Activated naive CD8-positive, alpha-beta T cell treated with anti-CD3 and anti-CD28 coated beads, Interleukin-2, amount 50 U/mL, for 24 hours (primary cell): ENCODE results near the gene SLC16A3.
"Not testable (repeated sequence)": the region's sequence is repeated elsewhere in the genome, so short reads cannot be mapped to it uniquely, and the experiment has no call there.

Source experiments
- ATAC-seq: fragments of 150-1000 bp; cut with Tn5 transposase; one replicate; pipeline ENCODE4 v1.10.0; 2021
- DNase-seq: peaks from one replicate; pipeline ENCODE4 v3.0.0; 2021
- H3K27ac Mint-ChIP-seq: one replicate; pipeline ENCODE4 v1.8.0; 2021; ENCODE audit warnings: mild to moderate bottlenecking, mixed read lengths
- H3K27me3 Mint-ChIP-seq: one replicate; pipeline ENCODE4 v1.8.0; 2021; ENCODE audit warnings: mixed read lengths
- H3K36me3 Mint-ChIP-seq: one replicate; pipeline ENCODE4 v1.8.0; 2021; ENCODE audit warnings: low read depth, mixed read lengths
- H3K4me1 Mint-ChIP-seq: one replicate; pipeline ENCODE4 v1.8.0; 2021; ENCODE audit warnings: mixed read lengths
- H3K4me3 Mint-ChIP-seq: one replicate; pipeline ENCODE4 v1.8.0; 2021; ENCODE audit warnings: mild to moderate bottlenecking, moderate library complexity, mixed read lengths
- H3K9me3 Mint-ChIP-seq: one replicate; pipeline ENCODE4 v1.8.0; 2021; ENCODE audit warnings: mixed read lengths

SLC16A3 gene

GRCh38 chr17:82252511-82253178 is 23.8 kb downstream of the SLC16A3 start:
- Mint-ChIP-seq H3K4me1 (peaks cover 12% of the 10 kb centered on the region), H3K9me3 (no peaks in the 10 kb centered on the region), H3K36me3 (peaks cover 59% of the 10 kb centered on the region), H3K27me3 (no peaks in the 10 kb centered on the region), H3K27ac (no peak overlapping the region), H3K4me3 (no peak overlapping the region)
- ATAC-seq (no peak), DNase-seq (no peak)

- no peak for ATAC-seq
- no peaks in the 10 kb centered on the region for H3K9me3 Mint-ChIP-seq
- peaks cover 57% of the 10 kb centered on the region for H3K36me3 Mint-ChIP-seq
- H3K4me1 Mint-ChIP-seq: peaks cover 11% of the 10 kb centered on the region
- H3K4me3 Mint-ChIP-seq: no peak overlapping the region
- H3K27ac Mint-ChIP-seq: no peak overlapping the region
- no peak for DNase-seq
- no peaks in the 10 kb centered on the region for H3K27me3 Mint-ChIP-seq
Observed at GRCh38 chr17:82253179-82253544, 24.3 kb downstream of the SLC16A3 start.

GRCh38 chr17:82254096-82254495 is 25.3 kb downstream of the SLC16A3 start:
- H3K4me3 Mint-ChIP-seq, H3K27me3 Mint-ChIP-seq, H3K9me3 Mint-ChIP-seq, DNase-seq, ATAC-seq, H3K27ac Mint-ChIP-seq: not testable (repeated sequence)
- peaks cover 15% of the 10 kb centered on the region for H3K4me1 Mint-ChIP-seq
- peaks cover 61% of the 10 kb centered on the region for H3K36me3 Mint-ChIP-seq

- H3K36me3 Mint-ChIP-seq: peaks cover 66% of the 10 kb centered on the region
- peaks cover 17% of the 10 kb centered on the region for H3K4me1 Mint-ChIP-seq
- ATAC-seq, H3K27ac Mint-ChIP-seq, DNase-seq, H3K9me3 Mint-ChIP-seq, H3K4me3 Mint-ChIP-seq, H3K27me3 Mint-ChIP-seq: not testable (repeated sequence)
Observed at GRCh38 chr17:82254746-82255145, 25.9 kb downstream of the SLC16A3 start.

DNA sequence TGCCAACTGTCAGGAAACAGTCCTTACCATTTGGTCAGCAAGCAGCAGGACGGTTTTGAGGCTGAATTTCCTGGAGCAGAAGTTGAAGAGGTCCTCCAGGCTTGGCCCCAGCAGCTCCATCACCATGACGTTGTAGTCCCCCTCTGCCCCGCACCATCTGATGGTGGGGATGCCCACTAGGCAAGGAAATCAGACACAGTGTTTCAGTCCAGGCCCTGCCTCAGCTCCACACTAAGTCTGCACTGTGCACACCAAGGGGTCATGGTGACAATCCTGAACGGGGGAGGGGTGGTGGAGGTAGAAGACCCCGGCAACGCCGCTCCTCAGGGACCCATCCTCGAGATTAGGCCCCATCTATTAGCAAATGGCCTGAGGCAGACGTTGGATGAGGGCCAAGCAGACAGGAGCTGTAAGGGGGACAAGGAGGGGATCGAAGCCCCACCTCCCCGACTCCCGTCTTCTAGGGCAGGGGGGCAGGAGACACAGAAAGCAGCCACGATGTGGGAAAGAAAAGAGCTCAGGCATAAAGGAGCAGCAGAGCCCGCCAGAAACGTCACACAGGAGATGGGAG is 26.6 kb downstream of the SLC16A3 start:
- H3K4me1 Mint-ChIP-seq: peaks cover 19% of the 10 kb centered on the region
- H3K36me3 Mint-ChIP-seq: peaks cover 73% of the 10 kb centered on the region
- no peak for ATAC-seq
- H3K9me3 Mint-ChIP-seq: no peaks in the 10 kb centered on the region
- DNase-seq: no peak
- H3K27me3 Mint-ChIP-seq: no peaks in the 10 kb centered on the region
- H3K27ac Mint-ChIP-seq: no peak overlapping the region
- H3K4me3 Mint-ChIP-seq: no peak overlapping the region

DNA sequence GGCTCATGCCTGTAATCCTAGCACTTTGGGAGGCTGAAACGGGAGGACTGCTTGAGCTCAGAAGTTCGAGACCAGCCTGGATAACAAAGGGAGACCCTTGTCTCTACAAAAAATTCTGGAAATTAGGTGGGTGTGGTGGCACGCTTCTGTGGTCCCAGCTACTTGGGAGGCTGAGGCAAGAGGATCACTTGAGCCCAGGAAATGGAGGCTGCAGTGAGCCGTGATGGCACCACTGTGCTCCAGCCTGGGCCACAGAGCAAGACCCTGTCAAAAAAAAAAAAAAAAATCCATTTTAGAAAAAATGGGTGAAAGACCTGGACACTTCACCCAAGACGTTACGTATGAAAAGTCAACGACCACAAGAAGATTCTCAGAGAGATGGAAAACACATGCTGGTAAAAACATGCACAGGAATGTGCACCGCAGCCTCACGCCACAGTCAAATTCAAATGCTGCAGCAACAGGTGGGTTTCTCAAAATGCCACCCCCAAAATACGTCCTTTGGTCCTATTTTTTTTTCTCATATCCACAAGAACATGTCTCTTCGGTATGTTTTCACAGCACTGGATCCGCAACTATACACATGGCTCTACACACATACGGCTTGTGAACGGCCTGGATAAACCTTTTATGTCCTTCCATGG is 27.5 kb downstream of the SLC16A3 start:
- no peaks in the 10 kb centered on the region for H3K9me3 Mint-ChIP-seq
- ATAC-seq: no peak
- peaks cover 75% of the 10 kb centered on the region for H3K36me3 Mint-ChIP-seq
- H3K4me1 Mint-ChIP-seq: peaks cover 19% of the 10 kb centered on the region
- H3K27ac Mint-ChIP-seq: no peak overlapping the region
- no peak for DNase-seq
- no peak overlapping the region for H3K4me3 Mint-ChIP-seq
- no peaks in the 10 kb centered on the region for H3K27me3 Mint-ChIP-seq

- H3K27ac Mint-ChIP-seq: peak overlapping the region; percentile 61
- H3K9me3 Mint-ChIP-seq: no peaks in the 10 kb centered on the region
- H3K4me1 Mint-ChIP-seq: peaks cover 19% of the 10 kb centered on the region
- H3K4me3 Mint-ChIP-seq: no peak overlapping the region
- ATAC-seq: peak; percentile 98
- H3K36me3 Mint-ChIP-seq: peaks cover 78% of the 10 kb centered on the region
- DNase-seq: peak; percentile 73
- no peaks in the 10 kb centered on the region for H3K27me3 Mint-ChIP-seq
Observed at GRCh38 chr17:82257473-82257872, 28.6 kb downstream of the SLC16A3 start.

- Mint-ChIP-seq H3K27ac (no peak overlapping the region), H3K4me3 (no peak overlapping the region), H3K9me3 (no peaks in the 10 kb centered on the region), H3K36me3 (peaks cover 72% of the 10 kb centered on the region), H3K4me1 (peaks cover 21% of the 10 kb centered on the region), H3K27me3 (no peaks in the 10 kb centered on the region)
- DNase-seq (no peak), ATAC-seq (no peak)
Observed at GRCh38 chr17:82258555-82258954, 29.7 kb downstream of the SLC16A3 start.

GRCh38 chr17:82259972-82260961 is 31.4 kb downstream of the SLC16A3 start:
- Mint-ChIP-seq H3K4me1 (peaks cover 21% of the 10 kb centered on the region), H3K36me3 (peaks cover 81% of the 10 kb centered on the region), H3K27ac (peak overlapping the region; percentile 32)
- not testable (repeated sequence) for H3K9me3 Mint-ChIP-seq, H3K27me3 Mint-ChIP-seq, ATAC-seq, H3K4me3 Mint-ChIP-seq, DNase-seq

DNA sequence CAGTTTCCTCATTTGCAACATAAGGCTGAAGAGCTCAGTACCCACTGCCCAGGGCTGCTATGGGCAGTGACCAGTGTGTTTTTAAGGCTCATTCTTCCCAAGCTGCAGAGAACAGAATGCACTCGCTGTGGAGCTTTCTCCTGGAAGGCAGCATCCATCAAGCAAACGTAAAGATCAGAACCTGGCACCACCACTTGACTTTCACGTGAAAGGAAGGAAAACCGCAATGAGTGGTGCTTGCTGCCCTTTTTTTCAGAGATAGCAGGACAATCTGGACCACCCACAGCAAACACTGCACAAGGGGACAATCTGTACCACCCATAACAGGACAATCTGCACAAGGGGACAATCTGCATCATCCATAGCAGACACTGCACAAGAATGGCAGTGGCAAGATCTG is 33.5 kb downstream of the SLC16A3 start:
- DNase-seq (no peak), ATAC-seq (no peak)
- Mint-ChIP-seq H3K9me3 (no peaks in the 10 kb centered on the region), H3K36me3 (peaks cover 77% of the 10 kb centered on the region), H3K4me3 (no peak overlapping the region), H3K27ac (peak overlapping the region; percentile 21), H3K27me3 (no peaks in the 10 kb centered on the region), H3K4me1 (peaks cover 32% of the 10 kb centered on the region)

DNA sequence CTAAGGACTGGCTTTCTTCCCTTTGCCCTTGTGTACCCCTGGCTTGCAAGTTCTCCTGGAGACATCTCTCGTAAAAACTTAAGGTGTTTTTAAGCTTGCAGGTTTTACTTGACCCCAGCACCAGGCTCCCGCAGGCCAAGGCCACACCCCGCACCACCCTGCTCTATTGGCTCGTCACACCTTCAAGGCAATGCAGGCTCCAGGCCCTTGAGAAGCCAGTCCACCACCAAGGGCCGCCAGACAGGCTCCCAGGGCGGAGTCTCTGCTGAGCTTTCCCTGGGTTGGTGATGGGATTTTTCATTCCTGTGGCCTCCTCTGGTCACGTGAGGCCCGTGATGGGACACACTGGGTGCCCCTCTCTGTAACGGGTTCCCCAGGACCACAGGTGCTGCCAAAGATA is 34.8 kb downstream of the SLC16A3 start:
- H3K27ac Mint-ChIP-seq: no peak overlapping the region
- H3K36me3 Mint-ChIP-seq: peaks cover 76% of the 10 kb centered on the region
- no peak overlapping the region for H3K4me3 Mint-ChIP-seq
- no peaks in the 10 kb centered on the region for H3K27me3 Mint-ChIP-seq
- H3K9me3 Mint-ChIP-seq: no peaks in the 10 kb centered on the region
- ATAC-seq (no peak), DNase-seq (no peak)
- H3K4me1 Mint-ChIP-seq: peaks cover 35% of the 10 kb centered on the region

- Mint-ChIP-seq H3K4me1 (peaks cover 55% of the 10 kb centered on the region), H3K9me3 (no peaks in the 10 kb centered on the region), H3K27ac (peak overlapping the region; percentile 9), H3K4me3 (no peak overlapping the region), H3K27me3 (no peaks in the 10 kb centered on the region), H3K36me3 (peaks cover 68% of the 10 kb centered on the region)
- DNase-seq (no peak), ATAC-seq (no peak)
Observed at GRCh38 chr17:82266142-82266541, 37.3 kb downstream of the SLC16A3 start.

- peak; percentile 44 for DNase-seq
- H3K4me3 Mint-ChIP-seq: peak overlapping the region; percentile 20
- H3K4me1 Mint-ChIP-seq: peaks cover 68% of the 10 kb centered on the region
- no peaks in the 10 kb centered on the region for H3K9me3 Mint-ChIP-seq
- peaks cover 65% of the 10 kb centered on the region for H3K36me3 Mint-ChIP-seq
- ATAC-seq: peak; percentile 73
- no peaks in the 10 kb centered on the region for H3K27me3 Mint-ChIP-seq
- H3K27ac Mint-ChIP-seq: peak overlapping the region; percentile 70
Observed at GRCh38 chr17:82267575-82268379, 38.9 kb downstream of the SLC16A3 start.
